WTC11 (cell line): ENCODE data around the gene RACGAP1. TPM values are rescaled to one million over a fixed set of nuclear protein-coding genes. Genes with fewer than 3 reads are reported as not detected.

ENCODE experiments used
- ATAC-seq: fragments of 200-7000 bp; cut with Tn5 transposase; 2 replicates; pipeline ENCODE4 v1.10.0; 2021; ENCODE audit warnings: mild to moderate bottlenecking, moderate library complexity
- CTCF ChIA-PET: fragments of 300-600 bp; sonication (Branson Sonifier 250); formaldehyde crosslinking; loops from one replicate; lab custom pipeline; 2021; ENCODE audit warnings: antibody characterized with exemption; lab: Charles Lee
- POLR2A ChIA-PET: fragments of 350-600 bp; sonication (Branson Sonifier 250); formaldehyde crosslinking; loops from one replicate; lab custom pipeline; 2021; ENCODE audit warnings: antibody characterized with exemption; lab: Charles Lee
- DNase-seq: peaks from one replicate; pipeline ENCODE4 v3.0.0; 2021; ENCODE audit warnings: low spot score
- H3K27ac Mint-ChIP-seq: 2 replicates; pipeline ENCODE4 v1.8.0; 2021; ENCODE audit warnings: mixed read lengths
- H3K27me3 Mint-ChIP-seq: 2 replicates; pipeline ENCODE4 v1.8.0; 2021; ENCODE audit warnings: low read depth, mild to moderate bottlenecking, moderate library complexity, mixed read lengths
- H3K36me3 Mint-ChIP-seq: 2 replicates; pipeline ENCODE4 v1.8.0; 2021; ENCODE audit warnings: mixed read lengths
- H3K4me1 Mint-ChIP-seq: 2 replicates; pipeline ENCODE4 v1.8.0; 2022; ENCODE audit warnings: mixed read lengths
- H3K4me3 Mint-ChIP-seq: 2 replicates; pipeline ENCODE4 v1.8.0; 2021; ENCODE audit warnings: mild to moderate bottlenecking, moderate library complexity, mixed read lengths
- H3K9me3 Mint-ChIP-seq: 2 replicates; pipeline ENCODE4 v1.8.0; 2021; ENCODE audit warnings: mixed read lengths
- ATF6 ChIP-seq: sonication (generic); formaldehyde crosslinking; IDR thresholded peaks from 2 replicates; pipeline ENCODE4 v1.8.1; 2023; ENCODE audit warnings: mild to moderate bottlenecking, missing genetic modification reagents
- CREB1 ChIP-seq: sonication (generic); formaldehyde crosslinking; IDR thresholded peaks from 2 replicates; pipeline ENCODE4 v1.8.0; 2023; ENCODE audit warnings: mild to moderate bottlenecking, missing genetic modification reagents
- ELF4 ChIP-seq: sonication (generic); formaldehyde crosslinking; IDR thresholded peaks from 2 replicates; pipeline ENCODE4 v1.8.1; 2022; ENCODE audit warnings: low read depth, mild to moderate bottlenecking, moderate library complexity, missing genetic modification reagents
- EMX1 ChIP-seq: fragments of 250-450 bp; sonication (Bioruptor Pico); IDR thresholded peaks from 2 replicates; pipeline ENCODE4 v1.8.0; 2021; ENCODE audit warnings: mild to moderate bottlenecking
- ERG ChIP-seq: fragments of 250-450 bp; sonication (Bioruptor Pico); IDR thresholded peaks from 2 replicates; pipeline ENCODE4 v1.8.0; 2021; ENCODE audit warnings: mild to moderate bottlenecking
- FOXJ3 ChIP-seq: sonication (generic); formaldehyde crosslinking; IDR thresholded peaks from 2 replicates; pipeline ENCODE4 v1.9.0; 2021; ENCODE audit warnings: missing genetic modification reagents, mild to moderate bottlenecking, borderline replicate concordance
- FOXK1 ChIP-seq: sonication (generic); formaldehyde crosslinking; IDR thresholded peaks from 2 replicates; pipeline ENCODE4 v1.8.0; 2022; ENCODE audit warnings: mild to moderate bottlenecking, moderate library complexity, missing genetic modification reagents
- GTF2I ChIP-seq: fragments of 250-450 bp; sonication (Bioruptor Pico); conservative IDR thresholded peaks from 2 replicates; pipeline ENCODE4 v1.4.0; 2021; ENCODE audit warnings: mild to moderate bottlenecking
- HMGA2 ChIP-seq: fragments of 250-450 bp; sonication (Bioruptor Pico); IDR thresholded peaks from 2 replicates; pipeline ENCODE4 v1.4.0; 2021; ENCODE audit warnings: mild to moderate bottlenecking, moderate library complexity
- JUN ChIP-seq: sonication (generic); formaldehyde crosslinking; IDR thresholded peaks from 2 replicates; pipeline ENCODE4 v1.8.0; 2023; ENCODE audit warnings: mild to moderate bottlenecking, missing genetic modification reagents
- MLX ChIP-seq: sonication (generic); formaldehyde crosslinking; IDR thresholded peaks from 2 replicates; pipeline ENCODE4 v1.8.1; 2023; ENCODE audit warnings: mild to moderate bottlenecking, missing genetic modification reagents, moderate library complexity
- MXD4 ChIP-seq: fragments of 250-450 bp; sonication (Bioruptor Pico); IDR thresholded peaks from 2 replicates; pipeline ENCODE4 v1.8.0; 2021; ENCODE audit warnings: mild to moderate bottlenecking, moderate library complexity, borderline replicate concordance
- SMAD3 ChIP-seq: sonication (generic); formaldehyde crosslinking; IDR thresholded peaks from 2 replicates; pipeline ENCODE4 v1.8.0; 2022; ENCODE audit warnings: missing genetic modification reagents, mild to moderate bottlenecking, borderline replicate concordance
- SOX15 ChIP-seq: fragments of 250-450 bp; sonication (Bioruptor Pico); IDR thresholded peaks from 2 replicates; pipeline ENCODE4 v1.9.0; 2021; ENCODE audit warnings: mild to moderate bottlenecking
- ZNF138 ChIP-seq: sonication (generic); formaldehyde crosslinking; conservative IDR thresholded peaks from 2 replicates; pipeline ENCODE4 v1.8.1; 2022; ENCODE audit warnings: mild to moderate bottlenecking, moderate library complexity, missing genetic modification reagents
- ZNF219 ChIP-seq: sonication (generic); formaldehyde crosslinking; IDR thresholded peaks from 2 replicates; pipeline ENCODE4 v1.8.0; 2023; ENCODE audit warnings: missing genetic modification reagents, mild to moderate bottlenecking, borderline replicate concordance
- ZNF232 ChIP-seq: sonication (generic); formaldehyde crosslinking; IDR thresholded peaks from 2 replicates; pipeline ENCODE4 v1.8.0; 2022; ENCODE audit warnings: mild to moderate bottlenecking, missing genetic modification reagents
- ZNF263 ChIP-seq: sonication (generic); formaldehyde crosslinking; IDR thresholded peaks from 2 replicates; pipeline ENCODE4 v1.8.1; 2022; ENCODE audit warnings: low read depth, mild to moderate bottlenecking, moderate library complexity, missing genetic modification reagents
- total RNA-seq: library from RNA; stranded (reverse); gene quantifications from 3 replicates; pipeline ENCODE4 v1.2.3, GENCODE V29; 2021
- TF ChIP-seq, protein P1 (sequence below): sonication (generic); formaldehyde crosslinking; IDR thresholded peaks from 2 replicates; pipeline ENCODE4 v1.8.0; 2023; ENCODE audit warnings: mild to moderate bottlenecking, missing genetic modification reagents
- TF ChIP-seq, protein P2 (sequence below): fragments of 250-450 bp; sonication (Bioruptor Pico); IDR thresholded peaks from 2 replicates; pipeline ENCODE4 v1.9.0; 2021; ENCODE audit warnings: moderate library complexity, mild to moderate bottlenecking, inconsistent platforms, borderline replicate concordance
- TF ChIP-seq, protein P3 (sequence below): sonication (generic); formaldehyde crosslinking; IDR thresholded peaks from 2 replicates; pipeline ENCODE4 v1.8.1; 2022; ENCODE audit warnings: low read depth, mild to moderate bottlenecking, moderate library complexity, missing genetic modification reagents, borderline replicate concordance

Gene RACGAP1
- total RNA-seq, 1 experiment from 2014 or later = 87.7 TPM

DNA sequence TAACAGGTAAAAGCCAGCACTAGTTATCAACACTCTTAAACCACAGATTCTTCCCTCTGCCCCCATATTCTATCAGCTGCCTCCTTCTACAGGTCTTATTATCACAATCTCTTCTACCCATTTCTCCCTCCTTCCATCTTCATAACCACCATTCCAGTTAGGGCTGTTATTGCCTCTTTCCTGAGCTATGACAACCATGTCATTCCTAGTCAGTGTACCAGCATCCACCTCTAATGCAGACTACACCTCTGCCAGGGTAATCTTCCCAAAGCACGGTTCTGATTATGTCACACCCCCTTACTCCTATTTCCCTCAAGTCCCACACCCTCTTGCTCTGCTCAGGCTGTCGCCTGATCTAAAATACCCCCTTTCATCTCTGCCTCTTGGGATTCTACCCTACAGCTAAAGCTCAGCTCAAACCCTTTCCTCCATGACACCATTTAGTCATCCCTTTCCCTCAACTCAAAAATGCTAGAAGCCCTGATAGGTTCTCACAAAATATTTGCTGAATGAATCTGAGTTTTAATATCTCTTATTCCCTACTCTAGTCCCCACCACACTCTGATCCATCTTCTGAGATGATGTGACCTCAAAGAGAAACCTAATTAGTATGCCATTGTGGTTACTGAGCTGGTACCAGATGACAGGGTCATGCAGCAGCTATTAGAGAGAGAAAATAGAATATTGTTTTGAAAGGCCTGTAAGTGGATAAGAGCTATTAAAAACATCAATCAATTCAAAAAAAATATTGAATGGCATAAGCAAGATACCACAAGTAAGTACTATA lies 11.7 kb downstream of the RACGAP1 start:
- H3K4me1 Mint-ChIP-seq = peaks cover 5% of the 10 kb centered on the region
- peaks cover 32% of the 10 kb centered on the region for H3K36me3 Mint-ChIP-seq
- DNase-seq (no peak), ATAC-seq (no peak)
- H3K9me3 Mint-ChIP-seq = no peaks in the 10 kb centered on the region
- TF ChIP-seq SOX15 (no peak), ZNF219 (CRISPR knock-in tag) (no peak), GTF2I (no peak), FOXJ3 (CRISPR knock-in tag) (no peak), ZNF263 (CRISPR knock-in tag) (no peak), HMGA2 (CRISPR knock-in tag) (no peak), CREB1 (CRISPR knock-in tag) (no peak), EMX1 (CRISPR knock-in tag) (no peak), SMAD3 (CRISPR knock-in tag) (no peak), ATF6 (CRISPR knock-in tag) (no peak), FOXK1 (CRISPR knock-in tag) (no peak), ZNF232 (CRISPR knock-in tag) (no peak), MXD4 (CRISPR knock-in tag) (no peak), JUN (CRISPR knock-in tag) (no peak)
- TF ChIP-seq, protein P1, sequence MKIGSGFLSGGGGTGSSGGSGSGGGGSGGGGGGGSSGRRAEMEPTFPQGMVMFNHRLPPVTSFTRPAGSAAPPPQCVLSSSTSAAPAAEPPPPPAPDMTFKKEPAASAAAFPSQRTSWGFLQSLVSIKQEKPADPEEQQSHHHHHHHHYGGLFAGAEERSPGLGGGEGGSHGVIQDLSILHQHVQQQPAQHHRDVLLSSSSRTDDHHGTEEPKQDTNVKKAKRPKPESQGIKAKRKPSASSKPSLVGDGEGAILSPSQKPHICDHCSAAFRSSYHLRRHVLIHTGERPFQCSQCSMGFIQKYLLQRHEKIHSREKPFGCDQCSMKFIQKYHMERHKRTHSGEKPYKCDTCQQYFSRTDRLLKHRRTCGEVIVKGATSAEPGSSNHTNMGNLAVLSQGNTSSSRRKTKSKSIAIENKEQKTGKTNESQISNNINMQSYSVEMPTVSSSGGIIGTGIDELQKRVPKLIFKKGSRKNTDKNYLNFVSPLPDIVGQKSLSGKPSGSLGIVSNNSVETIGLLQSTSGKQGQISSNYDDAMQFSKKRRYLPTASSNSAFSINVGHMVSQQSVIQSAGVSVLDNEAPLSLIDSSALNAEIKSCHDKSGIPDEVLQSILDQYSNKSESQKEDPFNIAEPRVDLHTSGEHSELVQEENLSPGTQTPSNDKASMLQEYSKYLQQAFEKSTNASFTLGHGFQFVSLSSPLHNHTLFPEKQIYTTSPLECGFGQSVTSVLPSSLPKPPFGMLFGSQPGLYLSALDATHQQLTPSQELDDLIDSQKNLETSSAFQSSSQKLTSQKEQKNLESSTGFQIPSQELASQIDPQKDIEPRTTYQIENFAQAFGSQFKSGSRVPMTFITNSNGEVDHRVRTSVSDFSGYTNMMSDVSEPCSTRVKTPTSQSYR = no peak
- TF ChIP-seq, protein P2, sequence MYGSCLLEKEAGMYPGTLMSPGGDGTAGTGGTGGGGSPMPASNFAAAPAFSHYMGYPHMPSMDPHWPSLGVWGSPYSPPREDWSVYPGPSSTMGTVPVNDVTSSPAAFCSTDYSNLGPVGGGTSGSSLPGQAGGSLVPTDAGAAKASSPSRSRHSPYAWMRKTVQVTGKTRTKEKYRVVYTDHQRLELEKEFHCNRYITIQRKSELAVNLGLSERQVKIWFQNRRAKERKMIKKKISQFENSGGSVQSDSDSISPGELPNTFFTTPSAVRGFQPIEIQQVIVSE (CRISPR knock-in tag) = no peak
- TF ChIP-seq, protein P3, sequence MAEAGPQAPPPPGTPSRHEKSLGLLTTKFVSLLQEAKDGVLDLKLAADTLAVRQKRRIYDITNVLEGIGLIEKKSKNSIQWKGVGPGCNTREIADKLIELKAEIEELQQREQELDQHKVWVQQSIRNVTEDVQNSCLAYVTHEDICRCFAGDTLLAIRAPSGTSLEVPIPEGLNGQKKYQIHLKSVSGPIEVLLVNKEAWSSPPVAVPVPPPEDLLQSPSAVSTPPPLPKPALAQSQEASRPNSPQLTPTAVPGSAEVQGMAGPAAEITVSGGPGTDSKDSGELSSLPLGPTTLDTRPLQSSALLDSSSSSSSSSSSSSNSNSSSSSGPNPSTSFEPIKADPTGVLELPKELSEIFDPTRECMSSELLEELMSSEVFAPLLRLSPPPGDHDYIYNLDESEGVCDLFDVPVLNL (CRISPR knock-in tag) = no peak
- POLR2A ChIA-PET = no interaction called here
- CTCF ChIA-PET = interaction anchor here (1.0 to 1.7 kb wide), 2 partner anchors 47 to 57 kb away, joined by 3 to 7 read pairs; no protein-coding TSS in a partner anchor
- H3K4me3 Mint-ChIP-seq = no peak overlapping the region
- no peaks in the 10 kb centered on the region for H3K27me3 Mint-ChIP-seq
- H3K27ac Mint-ChIP-seq = no peak overlapping the region

GRCh38 chr12:50006754-50007442 lies 18.4 kb downstream of the RACGAP1 start:
- no peak for TF ChIP-seq ZNF138 (CRISPR knock-in tag)
- TF ChIP-seq MLX (CRISPR knock-in tag) = no peak
- TF ChIP-seq ELF4 (CRISPR knock-in tag) = no peak
- no peak for TF ChIP-seq ERG (CRISPR knock-in tag)
- no peak for TF ChIP-seq ATF6 (CRISPR knock-in tag)
- no peaks in the 10 kb centered on the region for H3K4me1 Mint-ChIP-seq

More at GRCh38 chr12:50006754-50007442, 18.4 kb downstream of the RACGAP1 start:
- Mint-ChIP-seq H3K27ac (no peak overlapping the region), H3K9me3 (no peaks in the 10 kb centered on the region), H3K36me3 (peaks cover 49% of the 10 kb centered on the region), H3K4me3 (no peak overlapping the region), H3K27me3 (no peaks in the 10 kb centered on the region)
- ChIA-PET CTCF (interaction anchor here (0.7 to 3.4 kb wide), 3 partner anchors 12 to 498 kb away, joined by 3 to 14 read pairs (median 3); partner anchors contain the start of gene DIP2B), POLR2A (no interaction called here)
- ATAC-seq (no peak), DNase-seq (no peak)
